ENCODE measurements around the gene MIAT.

Gene MIAT

DNA sequence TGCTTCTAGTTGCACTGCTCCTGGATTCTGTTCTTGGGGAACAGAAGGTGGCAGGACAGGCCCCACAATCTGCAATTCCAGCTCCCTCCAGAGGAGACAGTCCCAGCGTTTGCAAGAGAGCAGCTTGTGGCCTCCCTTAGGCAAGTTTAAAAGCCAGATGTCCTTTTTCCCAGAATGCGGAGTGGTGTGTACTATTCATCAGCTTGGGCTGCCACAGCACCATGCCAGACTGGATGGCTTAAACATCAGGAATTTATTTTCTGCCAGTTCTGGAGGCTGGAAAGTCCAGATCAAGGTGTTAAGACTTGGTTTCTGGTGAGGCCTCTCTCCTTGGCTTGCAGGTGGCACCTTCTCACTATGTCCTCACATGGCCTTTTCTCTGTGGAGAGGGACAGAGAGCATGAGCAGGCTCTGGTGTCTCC is 11.7 kb downstream of the MIAT start:
- no peak for TF ChIP-seq KLF7 (tag by site-specific recombination; IDR thresholded peaks at IDR 0.05; ENCODE audit: borderline replicate concordance)
- no peak for TF ChIP-seq ZNF211 (tag by site-specific recombination; IDR thresholded peaks at IDR 0.05; ENCODE audit: low read depth)
- TF ChIP-seq, protein P1, sequence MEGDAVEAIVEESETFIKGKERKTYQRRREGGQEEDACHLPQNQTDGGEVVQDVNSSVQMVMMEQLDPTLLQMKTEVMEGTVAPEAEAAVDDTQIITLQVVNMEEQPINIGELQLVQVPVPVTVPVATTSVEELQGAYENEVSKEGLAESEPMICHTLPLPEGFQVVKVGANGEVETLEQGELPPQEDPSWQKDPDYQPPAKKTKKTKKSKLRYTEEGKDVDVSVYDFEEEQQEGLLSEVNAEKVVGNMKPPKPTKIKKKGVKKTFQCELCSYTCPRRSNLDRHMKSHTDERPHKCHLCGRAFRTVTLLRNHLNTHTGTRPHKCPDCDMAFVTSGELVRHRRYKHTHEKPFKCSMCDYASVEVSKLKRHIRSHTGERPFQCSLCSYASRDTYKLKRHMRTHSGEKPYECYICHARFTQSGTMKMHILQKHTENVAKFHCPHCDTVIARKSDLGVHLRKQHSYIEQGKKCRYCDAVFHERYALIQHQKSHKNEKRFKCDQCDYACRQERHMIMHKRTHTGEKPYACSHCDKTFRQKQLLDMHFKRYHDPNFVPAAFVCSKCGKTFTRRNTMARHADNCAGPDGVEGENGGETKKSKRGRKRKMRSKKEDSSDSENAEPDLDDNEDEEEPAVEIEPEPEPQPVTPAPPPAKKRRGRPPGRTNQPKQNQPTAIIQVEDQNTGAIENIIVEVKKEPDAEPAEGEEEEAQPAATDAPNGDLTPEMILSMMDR (tag by site-specific recombination; IDR thresholded peaks at IDR 0.05) = peak; percentile 28; the same call in 1 of the 2 replicates
- peaks cover 4% of the 10 kb centered on the region; the same call in 1 of the 2 replicates for H3K4me1 ChIP-seq (ENCODE audit: control insufficient read depth, insufficient read depth, low read length)
- CTCF ChIA-PET = interaction anchor here (1.0 to 1.5 kb wide), 2 partner anchors 10 to 304 kb away, joined by 3 to 9 read pairs; no protein-coding TSS in a partner anchor

DNA sequence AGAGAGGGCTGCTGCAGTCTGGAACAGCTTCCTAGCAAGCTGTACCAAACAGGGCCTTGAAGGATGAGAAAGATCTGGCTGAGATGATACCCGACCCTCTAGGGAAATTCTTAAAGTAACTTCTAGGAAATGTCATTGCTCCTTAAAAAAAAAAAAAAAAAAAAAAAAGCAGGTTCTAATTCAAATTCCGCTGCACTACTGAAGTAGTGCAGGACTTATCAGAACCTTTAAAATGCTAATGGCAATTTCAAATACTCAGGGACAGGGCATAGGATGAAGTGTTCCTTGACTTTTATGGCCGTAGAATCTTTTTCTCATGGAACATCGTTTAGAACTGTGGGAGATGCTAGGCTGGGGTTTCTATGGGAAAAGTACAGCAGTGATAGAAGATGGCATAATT is 13.1 kb downstream of the MIAT start:
- no peaks in the 10 kb centered on the region for H3K36me3 ChIP-seq (ENCODE audit: control insufficient read depth in 2 of 2, insufficient read depth in 1 of 2, low read length in 2 of 2)
- no peak overlapping the region for H3K4me3 ChIP-seq (ENCODE audit: low read depth, low read length)
- H3K27ac ChIP-seq (ENCODE audit: extremely low read depth, low read depth, low read length) = no peak overlapping the region
- TF ChIP-seq ZNF600 (tag by site-specific recombination; IDR thresholded peaks at IDR 0.05) (no peak), ZNF239 (tag by site-specific recombination; IDR thresholded peaks at IDR 0.05) (peak; percentile 98)
- TF ChIP-seq, protein P2, sequence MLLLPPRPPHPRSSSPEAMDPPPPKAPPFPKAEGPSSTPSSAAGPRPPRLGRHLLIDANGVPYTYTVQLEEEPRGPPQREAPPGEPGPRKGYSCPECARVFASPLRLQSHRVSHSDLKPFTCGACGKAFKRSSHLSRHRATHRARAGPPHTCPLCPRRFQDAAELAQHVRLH (tag by site-specific recombination; IDR thresholded peaks at IDR 0.05) = 0 out of 2 replicates have a peak, but pooled peaks have one; percentile 39
- peaks cover 4% of the 10 kb centered on the region; the same call in 1 of the 2 replicates for H3K4me1 ChIP-seq (ENCODE audit: control insufficient read depth, insufficient read depth, low read length)
- ChIA-PET CTCF (interaction anchor here (0.6 to 0.8 kb wide), 2 partner anchors 11 to 1739 kb away, joined by 3 to 4 read pairs; no protein-coding TSS in a partner anchor), POLR2A (no interaction called here)
- no peaks in the 10 kb centered on the region for H3K9me3 ChIP-seq (ENCODE audit: control insufficient read depth, insufficient read depth, low read depth, low read length)

More for the DNA sequence above, 11.7 kb downstream of the MIAT start:
- Histone ChIP-seq H3K9me3 (ENCODE audit: control insufficient read depth, insufficient read depth, low read depth, low read length) (no peaks in the 10 kb centered on the region), H3K36me3 (ENCODE audit: control insufficient read depth in 2 of 2, insufficient read depth in 1 of 2, low read length in 2 of 2) (no peaks in the 10 kb centered on the region), H3K4me3 (ENCODE audit: low read depth, low read length) (no peak overlapping the region), H3K27ac (ENCODE audit: extremely low read depth, low read depth, low read length) (no peak overlapping the region)
- POLR2A ChIA-PET = no interaction called here

DNA sequence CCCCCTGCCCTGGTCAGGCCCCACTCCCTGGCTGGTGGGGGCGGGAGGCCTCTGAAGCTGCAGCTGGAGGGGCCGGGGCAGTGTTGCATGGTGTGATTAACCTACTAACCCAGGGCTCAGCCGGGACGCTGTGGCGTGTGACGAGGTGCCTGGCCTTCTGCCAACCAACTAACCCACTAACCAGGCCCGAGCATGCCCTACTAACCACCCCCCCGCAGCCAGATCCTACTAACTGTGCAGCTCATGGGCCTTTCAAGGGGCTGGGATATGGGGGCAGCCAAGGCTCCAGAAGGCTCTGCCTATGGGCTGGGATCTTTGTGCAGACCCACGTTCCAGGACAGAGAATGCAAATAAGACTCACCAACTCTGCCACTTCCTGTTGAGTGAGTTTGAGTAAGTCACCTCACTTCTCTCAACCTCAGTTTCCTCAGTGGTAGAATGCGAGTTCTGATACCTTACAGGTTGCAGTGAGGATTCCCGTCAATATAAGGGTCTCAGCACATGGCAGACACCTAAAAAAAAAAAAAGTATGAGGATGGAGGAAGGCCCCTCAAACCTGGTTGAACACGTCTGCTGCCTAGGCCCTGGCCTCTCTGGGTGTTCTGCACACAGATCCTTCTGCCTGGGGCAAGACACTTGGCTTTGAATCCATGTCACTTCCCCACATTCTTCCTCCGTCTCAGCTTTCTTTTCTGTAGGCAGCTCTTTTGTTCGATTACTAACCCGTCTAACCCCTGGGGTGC is 14.1 kb downstream of the MIAT start:
- H3K4me3 ChIP-seq (ENCODE audit: low read depth, low read length) = no peak overlapping the region
- H3K4me1 ChIP-seq (ENCODE audit: control insufficient read depth, insufficient read depth, low read length) = peaks cover 4% of the 10 kb centered on the region; the same call in 1 of the 2 replicates
- ChIA-PET CTCF (interaction anchor here (4.8 kb wide), 1 partner anchor 9 kb away, joined by 30 read pairs; no protein-coding TSS in a partner anchor), POLR2A (no interaction called here)
- H3K36me3 ChIP-seq (ENCODE audit: control insufficient read depth in 2 of 2, insufficient read depth in 1 of 2, low read length in 2 of 2) = no peaks in the 10 kb centered on the region
- H3K9me3 ChIP-seq (ENCODE audit: control insufficient read depth, insufficient read depth, low read depth, low read length) = no peaks in the 10 kb centered on the region
- H3K27ac ChIP-seq (ENCODE audit: extremely low read depth, low read depth, low read length) = no peak overlapping the region; the same call in 1 of the 2 replicates
- TF ChIP-seq KLF1 (tag by site-specific recombination; IDR thresholded peaks at IDR 0.05) (no peak), SP2 (tag by site-specific recombination; IDR thresholded peaks at IDR 0.05) (no peak), ZNF548 (tag by site-specific recombination; IDR thresholded peaks at IDR 0.05) (no peak), FEZF1 (tag by site-specific recombination; IDR thresholded peaks at IDR 0.05) (no peak), ZNF654 (tag by site-specific recombination; IDR thresholded peaks at IDR 0.05; ENCODE audit: low read depth) (no peak)
- TF ChIP-seq, protein P3, sequence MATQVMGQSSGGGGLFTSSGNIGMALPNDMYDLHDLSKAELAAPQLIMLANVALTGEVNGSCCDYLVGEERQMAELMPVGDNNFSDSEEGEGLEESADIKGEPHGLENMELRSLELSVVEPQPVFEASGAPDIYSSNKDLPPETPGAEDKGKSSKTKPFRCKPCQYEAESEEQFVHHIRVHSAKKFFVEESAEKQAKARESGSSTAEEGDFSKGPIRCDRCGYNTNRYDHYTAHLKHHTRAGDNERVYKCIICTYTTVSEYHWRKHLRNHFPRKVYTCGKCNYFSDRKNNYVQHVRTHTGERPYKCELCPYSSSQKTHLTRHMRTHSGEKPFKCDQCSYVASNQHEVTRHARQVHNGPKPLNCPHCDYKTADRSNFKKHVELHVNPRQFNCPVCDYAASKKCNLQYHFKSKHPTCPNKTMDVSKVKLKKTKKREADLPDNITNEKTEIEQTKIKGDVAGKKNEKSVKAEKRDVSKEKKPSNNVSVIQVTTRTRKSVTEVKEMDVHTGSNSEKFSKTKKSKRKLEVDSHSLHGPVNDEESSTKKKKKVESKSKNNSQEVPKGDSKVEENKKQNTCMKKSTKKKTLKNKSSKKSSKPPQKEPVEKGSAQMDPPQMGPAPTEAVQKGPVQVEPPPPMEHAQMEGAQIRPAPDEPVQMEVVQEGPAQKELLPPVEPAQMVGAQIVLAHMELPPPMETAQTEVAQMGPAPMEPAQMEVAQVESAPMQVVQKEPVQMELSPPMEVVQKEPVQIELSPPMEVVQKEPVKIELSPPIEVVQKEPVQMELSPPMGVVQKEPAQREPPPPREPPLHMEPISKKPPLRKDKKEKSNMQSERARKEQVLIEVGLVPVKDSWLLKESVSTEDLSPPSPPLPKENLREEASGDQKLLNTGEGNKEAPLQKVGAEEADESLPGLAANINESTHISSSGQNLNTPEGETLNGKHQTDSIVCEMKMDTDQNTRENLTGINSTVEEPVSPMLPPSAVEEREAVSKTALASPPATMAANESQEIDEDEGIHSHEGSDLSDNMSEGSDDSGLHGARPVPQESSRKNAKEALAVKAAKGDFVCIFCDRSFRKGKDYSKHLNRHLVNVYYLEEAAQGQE (tag by site-specific recombination; IDR thresholded peaks at IDR 0.05) = no peak
- TF ChIP-seq, protein P4, sequence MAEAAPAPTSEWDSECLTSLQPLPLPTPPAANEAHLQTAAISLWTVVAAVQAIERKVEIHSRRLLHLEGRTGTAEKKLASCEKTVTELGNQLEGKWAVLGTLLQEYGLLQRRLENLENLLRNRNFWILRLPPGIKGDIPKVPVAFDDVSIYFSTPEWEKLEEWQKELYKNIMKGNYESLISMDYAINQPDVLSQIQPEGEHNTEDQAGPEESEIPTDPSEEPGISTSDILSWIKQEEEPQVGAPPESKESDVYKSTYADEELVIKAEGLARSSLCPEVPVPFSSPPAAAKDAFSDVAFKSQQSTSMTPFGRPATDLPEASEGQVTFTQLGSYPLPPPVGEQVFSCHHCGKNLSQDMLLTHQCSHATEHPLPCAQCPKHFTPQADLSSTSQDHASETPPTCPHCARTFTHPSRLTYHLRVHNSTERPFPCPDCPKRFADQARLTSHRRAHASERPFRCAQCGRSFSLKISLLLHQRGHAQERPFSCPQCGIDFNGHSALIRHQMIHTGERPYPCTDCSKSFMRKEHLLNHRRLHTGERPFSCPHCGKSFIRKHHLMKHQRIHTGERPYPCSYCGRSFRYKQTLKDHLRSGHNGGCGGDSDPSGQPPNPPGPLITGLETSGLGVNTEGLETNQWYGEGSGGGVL (tag by site-specific recombination; IDR thresholded peaks at IDR 0.05) = no peak
- TF ChIP-seq, protein P5, sequence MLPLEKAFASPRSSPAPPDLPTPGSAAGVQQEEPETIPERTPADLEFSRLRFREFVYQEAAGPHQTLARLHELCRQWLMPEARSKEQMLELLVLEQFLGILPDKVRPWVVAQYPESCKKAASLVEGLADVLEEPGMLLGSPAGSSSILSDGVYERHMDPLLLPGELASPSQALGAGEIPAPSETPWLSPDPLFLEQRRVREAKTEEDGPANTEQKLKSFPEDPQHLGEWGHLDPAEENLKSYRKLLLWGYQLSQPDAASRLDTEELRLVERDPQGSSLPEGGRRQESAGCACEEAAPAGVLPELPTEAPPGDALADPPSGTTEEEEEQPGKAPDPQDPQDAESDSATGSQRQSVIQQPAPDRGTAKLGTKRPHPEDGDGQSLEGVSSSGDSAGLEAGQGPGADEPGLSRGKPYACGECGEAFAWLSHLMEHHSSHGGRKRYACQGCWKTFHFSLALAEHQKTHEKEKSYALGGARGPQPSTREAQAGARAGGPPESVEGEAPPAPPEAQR (tag by site-specific recombination; IDR thresholded peaks at IDR 0.05) = no peak
- TF ChIP-seq, protein P6, sequence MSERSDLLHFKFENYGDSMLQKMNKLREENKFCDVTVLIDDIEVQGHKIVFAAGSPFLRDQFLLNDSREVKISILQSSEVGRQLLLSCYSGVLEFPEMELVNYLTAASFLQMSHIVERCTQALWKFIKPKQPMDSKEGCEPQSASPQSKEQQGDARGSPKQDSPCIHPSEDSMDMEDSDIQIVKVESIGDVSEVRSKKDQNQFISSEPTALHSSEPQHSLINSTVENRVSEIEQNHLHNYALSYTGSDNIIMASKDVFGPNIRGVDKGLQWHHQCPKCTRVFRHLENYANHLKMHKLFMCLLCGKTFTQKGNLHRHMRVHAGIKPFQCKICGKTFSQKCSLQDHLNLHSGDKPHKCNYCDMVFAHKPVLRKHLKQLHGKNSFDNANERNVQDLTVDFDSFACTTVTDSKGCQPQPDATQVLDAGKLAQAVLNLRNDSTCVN (tag by site-specific recombination; optimal IDR thresholded peaks at IDR 0.05) = no peak

All from HEK293 (cell line).